ENCODE measurements around the gene RBM44. TPM values are rescaled to one million over a fixed set of nuclear protein-coding genes. Genes with fewer than 3 reads are reported as not detected.
"Not testable (repeated sequence)": the region's sequence is repeated elsewhere in the genome, so short reads cannot be mapped to it uniquely, and the experiment has no call there.

Gene RBM44
- 1 to 10 TPM in 1 of 3 donors, under 1 TPM in 2; 0.07 to 1.1 (median 0.35) TPM for total RNA-seq
- long read RNA-seq, donor 1, partial matches to known transcripts = 0 of 1 reads
- long read RNA-seq, donor 1, other reads (novel, unspliced or antisense) = 1 of 1 reads
- long read RNA-seq, donor 2 = 0 reads

- H3K4me3 ChIP-seq = no peak within 1 kb of the TSS
- no peak for ATAC-seq
Observed at GRCh38 chr2:237798236-237799059, at the start of gene RBM44. Gene RBM44, plus strand, starts transcription at chr2:237798779. Its CDS starts 14,831 bp downstream, at chr2:237813610.

GRCh38 chr2:237749002-237749401 is 49.6 kb upstream of the RBM44 start:
- DNase-seq (no peak), ATAC-seq (no peak)
- peaks cover 10% of the 10 kb centered on the region for H3K36me3 ChIP-seq (ENCODE audit: low read depth)
- TF ChIP-seq CTCF (IDR thresholded peaks at IDR 0.05) = no peak
- no peak overlapping the region for H3K4me3 ChIP-seq
- H3K9me3 ChIP-seq = no peaks in the 10 kb centered on the region
- peaks cover 12% of the 10 kb centered on the region for H3K4me1 ChIP-seq (ENCODE audit: low read depth)
- intact Hi-C loops (cut with DNase I, micrococcal nuclease) = loop anchor here (5.0 to 10.0 kb wide), 3 partner anchors 77 to 164 kb away; no protein-coding TSS in a partner anchor

More at GRCh38 chr2:237798236-237799059, at the start of gene RBM44:
- peaks cover 2% of the 10 kb centered on the region for H3K9me3 ChIP-seq
- no peaks in the 10 kb centered on the region for H3K36me3 ChIP-seq (ENCODE audit: low read depth)
- intact Hi-C loops (cut with DNase I, micrococcal nuclease) = no loop called here
- no peak for DNase-seq
- no peak for TF ChIP-seq CTCF (IDR thresholded peaks at IDR 0.05)
- no peaks in the 10 kb centered on the region for H3K4me1 ChIP-seq (ENCODE audit: low read depth)

- H3K9me3 ChIP-seq = no peaks in the 10 kb centered on the region
- intact Hi-C loops (cut with DNase I, micrococcal nuclease) = loop anchor here (5.0 to 10.0 kb wide), 3 partner anchors 78 to 165 kb away; no protein-coding TSS in a partner anchor
- peaks cover 2% of the 10 kb centered on the region for H3K4me1 ChIP-seq (ENCODE audit: low read depth)
- DNase-seq (no peak), ATAC-seq (no peak)
- peaks cover 14% of the 10 kb centered on the region for H3K36me3 ChIP-seq (ENCODE audit: low read depth)
- no peak overlapping the region for H3K4me3 ChIP-seq
- no peak for TF ChIP-seq CTCF (IDR thresholded peaks at IDR 0.05)
Observed at GRCh38 chr2:237749961-237750360, 48.6 kb upstream of the RBM44 start.

GRCh38 chr2:237750441-237750840 is 48.1 kb upstream of the RBM44 start:
- intact Hi-C loops (cut with DNase I, micrococcal nuclease); DNase-seq; H3K4me3 ChIP-seq; H3K9me3 ChIP-seq; ATAC-seq; H3K4me1 ChIP-seq (ENCODE audit: low read depth): not testable (repeated sequence)
- H3K36me3 ChIP-seq (ENCODE audit: low read depth) = peaks cover 14% of the 10 kb centered on the region

- H3K36me3 ChIP-seq (ENCODE audit: low read depth) = peaks cover 14% of the 10 kb centered on the region
- H3K4me1 ChIP-seq (ENCODE audit: low read depth) = no peaks in the 10 kb centered on the region
- TF ChIP-seq CTCF (IDR thresholded peaks at IDR 0.05) = no peak
- intact Hi-C loops (cut with DNase I, micrococcal nuclease) = no loop called here
- no peak overlapping the region for H3K4me3 ChIP-seq
- H3K9me3 ChIP-seq = no peaks in the 10 kb centered on the region
- DNase-seq = no peak
- ATAC-seq = peak; percentile 42
Observed at GRCh38 chr2:237752761-237753165, 45.8 kb upstream of the RBM44 start.

- TF ChIP-seq CTCF (IDR thresholded peaks at IDR 0.05) = no peak
- no peak for ATAC-seq
Observed at GRCh38 chr2:237754182-237754581, 44.4 kb upstream of the RBM44 start.

More at GRCh38 chr2:237754182-237754581, 44.4 kb upstream of the RBM44 start:
- DNase-seq = no peak
- Histone ChIP-seq H3K4me3 (no peak overlapping the region), H3K4me1 (ENCODE audit: low read depth) (no peaks in the 10 kb centered on the region), H3K9me3 (no peaks in the 10 kb centered on the region), H3K36me3 (ENCODE audit: low read depth) (peaks cover 14% of the 10 kb centered on the region)
- intact Hi-C loops (cut with DNase I, micrococcal nuclease) = no loop called here
